22Rv1 (cell line): ENCODE data around the gene PTK7.

Source experiments
- ZFX ChIP-seq: fragments of 450-650 bp; IDR thresholded peaks from 2 replicates; pipeline ENCODE4 v1.6.1; 2017; ENCODE audit warnings: antibody characterized with exemption, borderline replicate concordance
- TF ChIP-seq, protein P1 (sequence below): fragments of 450-650 bp; IDR thresholded peaks from 2 replicates; pipeline ENCODE4 v1.5.1; 2017; ENCODE audit warnings: mild to moderate bottlenecking

GRCh38 chr6:43175676-43176422, 99.7 kb downstream of the PTK7 start:
- TF ChIP-seq, protein P1, sequence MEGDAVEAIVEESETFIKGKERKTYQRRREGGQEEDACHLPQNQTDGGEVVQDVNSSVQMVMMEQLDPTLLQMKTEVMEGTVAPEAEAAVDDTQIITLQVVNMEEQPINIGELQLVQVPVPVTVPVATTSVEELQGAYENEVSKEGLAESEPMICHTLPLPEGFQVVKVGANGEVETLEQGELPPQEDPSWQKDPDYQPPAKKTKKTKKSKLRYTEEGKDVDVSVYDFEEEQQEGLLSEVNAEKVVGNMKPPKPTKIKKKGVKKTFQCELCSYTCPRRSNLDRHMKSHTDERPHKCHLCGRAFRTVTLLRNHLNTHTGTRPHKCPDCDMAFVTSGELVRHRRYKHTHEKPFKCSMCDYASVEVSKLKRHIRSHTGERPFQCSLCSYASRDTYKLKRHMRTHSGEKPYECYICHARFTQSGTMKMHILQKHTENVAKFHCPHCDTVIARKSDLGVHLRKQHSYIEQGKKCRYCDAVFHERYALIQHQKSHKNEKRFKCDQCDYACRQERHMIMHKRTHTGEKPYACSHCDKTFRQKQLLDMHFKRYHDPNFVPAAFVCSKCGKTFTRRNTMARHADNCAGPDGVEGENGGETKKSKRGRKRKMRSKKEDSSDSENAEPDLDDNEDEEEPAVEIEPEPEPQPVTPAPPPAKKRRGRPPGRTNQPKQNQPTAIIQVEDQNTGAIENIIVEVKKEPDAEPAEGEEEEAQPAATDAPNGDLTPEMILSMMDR = no peak
- TF ChIP-seq ZFX = no peak
